Measurements from ENCODE around the gene MAPK8. TPM values are rescaled to one million over a fixed set of nuclear protein-coding genes. Genes with fewer than 3 reads are reported as not detected.

MAPK8 gene
- total RNA-seq, 1 experiment from 2014 or later: 52.9 TPM

- Mint-ChIP-seq H3K9me3 (no peaks in the 10 kb centered on the region), H3K4me1 (peaks cover 14% of the 10 kb centered on the region), H3K36me3 (no peaks in the 10 kb centered on the region), H3K27me3 (ENCODE audit: low read depth) (no peaks in the 10 kb centered on the region), H3K27ac (no peak overlapping the region), H3K4me3 (no peak overlapping the region)
- ChIA-PET CTCF (interaction anchor here (0.9 to 1.1 kb wide), 2 partner anchors 7 to 27 kb away, joined by 3 read pairs; no protein-coding TSS in a partner anchor), POLR2A (no interaction called here)
- ATAC-seq (no peak), DNase-seq (ENCODE audit: low spot score) (no peak)
- TF ChIP-seq FOXP4 (CRISPR knock-in tag; IDR thresholded peaks at IDR 0.05) (no peak), JAZF1 (CRISPR knock-in tag; IDR thresholded peaks at IDR 0.05) (no peak)
These were observed 84.7 kb downstream of the MAPK8 start for GRCh38 chr10:48390933-48391845.

GRCh38 chr10:48391994-48392393 lies 85.5 kb downstream of the MAPK8 start:
- DNase-seq (ENCODE audit: low spot score) (no peak), ATAC-seq (no peak)
- no peaks in the 10 kb centered on the region for H3K27me3 Mint-ChIP-seq (ENCODE audit: low read depth)
- CTCF ChIA-PET: interaction anchor here (0.9 to 1.1 kb wide), 2 partner anchors 8 to 28 kb away, joined by 3 read pairs; no protein-coding TSS in a partner anchor
- POLR2A ChIA-PET: no interaction called here
- H3K27ac Mint-ChIP-seq: no peak overlapping the region
- no peaks in the 10 kb centered on the region for H3K36me3 Mint-ChIP-seq
- H3K4me3 Mint-ChIP-seq: no peak overlapping the region
- H3K4me1 Mint-ChIP-seq: peaks cover 14% of the 10 kb centered on the region
- TF ChIP-seq ZNF416 (CRISPR knock-in tag; IDR thresholded peaks at IDR 0.05) (no peak), PRRX2 (CRISPR knock-in tag; IDR thresholded peaks at IDR 0.05) (no peak), ZNF281 (CRISPR knock-in tag; IDR thresholded peaks at IDR 0.05) (no peak), NFYB (CRISPR knock-in tag; conservative IDR thresholded peaks at IDR 0.05; ENCODE audit: low read depth) (no peak), AR (CRISPR knock-in tag; IDR thresholded peaks at IDR 0.05) (no peak), CREB1 (CRISPR knock-in tag; IDR thresholded peaks at IDR 0.05) (no peak), FOXP1 (CRISPR knock-in tag; IDR thresholded peaks at IDR 0.05; ENCODE audit: borderline replicate concordance) (no peak), RORB (CRISPR knock-in tag; IDR thresholded peaks at IDR 0.05) (no peak), SP1 (CRISPR knock-in tag; conservative IDR thresholded peaks at IDR 0.05) (no peak), IRF1 (CRISPR knock-in tag; IDR thresholded peaks at IDR 0.05) (no peak)
- H3K9me3 Mint-ChIP-seq: no peaks in the 10 kb centered on the region

GRCh38 chr10:48398261-48398660 lies 91.8 kb downstream of the MAPK8 start:
- no peaks in the 10 kb centered on the region for H3K36me3 Mint-ChIP-seq
- H3K9me3 Mint-ChIP-seq: no peaks in the 10 kb centered on the region
- peaks cover 34% of the 10 kb centered on the region for H3K4me1 Mint-ChIP-seq
- H3K27ac Mint-ChIP-seq: no peak overlapping the region
- DNase-seq (ENCODE audit: low spot score) (no peak), ATAC-seq (no peak)
- no peak overlapping the region for H3K4me3 Mint-ChIP-seq
- no peaks in the 10 kb centered on the region for H3K27me3 Mint-ChIP-seq (ENCODE audit: low read depth)
- ChIA-PET POLR2A (no interaction called here), CTCF (no interaction called here)
- TF ChIP-seq ESRRA (CRISPR knock-in tag; IDR thresholded peaks at IDR 0.05; ENCODE audit: borderline replicate concordance) (no peak), E2F4 (CRISPR knock-in tag; IDR thresholded peaks at IDR 0.05; ENCODE audit: borderline replicate concordance, low read depth) (no peak), SP1 (CRISPR knock-in tag; conservative IDR thresholded peaks at IDR 0.05) (no peak), TCF7 (CRISPR knock-in tag; IDR thresholded peaks at IDR 0.05; ENCODE audit: low read depth) (no peak), MLX (CRISPR knock-in tag; IDR thresholded peaks at IDR 0.05) (no peak), CREM (CRISPR knock-in tag; IDR thresholded peaks at IDR 0.05) (no peak), CDX4 (CRISPR knock-in tag; IDR thresholded peaks at IDR 0.05; ENCODE audit: borderline replicate concordance) (no peak), USF2 (CRISPR knock-in tag; IDR thresholded peaks at IDR 0.05) (no peak)
